Coronary artery (tissue), 2 donors: ENCODE measurements around the gene TLK1.

Experiments used
- DNase-seq: peaks from one replicate; pipeline ENCODE4 v3.0.0-alpha.2; 2017; ENCODE audit warnings: low spot score
- H3K27ac ChIP-seq, 2 donors: fragments of 200-600 bp; sonication (generic); one replicate each; pipeline ENCODE4 v1.5.1; 2016 to 2019
- H3K4me3 ChIP-seq: fragments of 200-600 bp; sonication (generic); 2 replicates; pipeline ENCODE4 v1.5.1; 2016; ENCODE audit warnings: mild to moderate bottlenecking, moderate library complexity
- CTCF ChIP-seq: fragments of 200-600 bp; sonication (generic); IDR thresholded peaks from one replicate; pipeline ENCODE4 v1.5.1; 2019; ENCODE audit warnings: antibody characterized with exemption

TLK1 gene

GRCh38 chr2:171128461-171128860 lies 32.2 kb downstream of the TLK1 start:
- no peak for DNase-seq
- no peak overlapping the region for H3K4me3 ChIP-seq
- TF ChIP-seq CTCF: no peak
- no peak overlapping the region for H3K27ac ChIP-seq

GRCh38 chr2:171124541-171124940 lies 36.2 kb downstream of the TLK1 start:
- H3K27ac ChIP-seq: no peak overlapping the region

GRCh38 chr2:171109571-171109970 lies 51.1 kb downstream of the TLK1 start:
- Histone ChIP-seq H3K4me3 (no peak overlapping the region), H3K27ac (no peak overlapping the region)
- no peak for TF ChIP-seq CTCF
- DNase-seq: no peak

More at GRCh38 chr2:171124541-171124940, 36.2 kb downstream of the TLK1 start:
- DNase-seq: no peak
- no peak for TF ChIP-seq CTCF
- H3K4me3 ChIP-seq: no peak overlapping the region

GRCh38 chr2:171109020-171109419 lies 51.7 kb downstream of the TLK1 start:
- Histone ChIP-seq H3K4me3 (no peak overlapping the region), H3K27ac (no peak overlapping the region)
- DNase-seq: no peak
- TF ChIP-seq CTCF: no peak

GRCh38 chr2:171107803-171108202 lies 52.9 kb downstream of the TLK1 start:
- H3K27ac ChIP-seq: no peak overlapping the region
- TF ChIP-seq CTCF: no peak
- no peak for DNase-seq
- no peak overlapping the region for H3K4me3 ChIP-seq

GRCh38 chr2:171104379-171104778 lies 56.3 kb downstream of the TLK1 start:
- no peak overlapping the region for H3K4me3 ChIP-seq
- no peak for DNase-seq
- H3K27ac ChIP-seq: no peak overlapping the region
- TF ChIP-seq CTCF: no peak

GRCh38 chr2:171102802-171103201 lies 57.9 kb downstream of the TLK1 start:
- Histone ChIP-seq H3K4me3 (no peak overlapping the region), H3K27ac (no peak overlapping the region)
- TF ChIP-seq CTCF: no peak
- no peak for DNase-seq
